SK-N-SH treated with all-trans-retinoic acid at 6 μM for 48 hours (cell line): Measurements from ENCODE around the gene IGFL1.

Experiments
- ATAC-seq: fragments of 200-7000 bp; cut with Tn5 transposase; 3 replicates; pipeline ENCODE4 v1.9.1; 2020; ENCODE audit warnings: mild to moderate bottlenecking, moderate library complexity
- ARNTL ChIP-seq: fragments of 450-650 bp; formaldehyde crosslinking; IDR thresholded peaks from 2 replicates; pipeline ENCODE4 v1.5.0; 2020; ENCODE audit warnings: low read depth, mild to moderate bottlenecking, moderate library complexity, borderline replicate concordance
- BACH2 ChIP-seq: fragments of 250-450 bp; sonication (Bioruptor Pico); IDR thresholded peaks from 2 replicates; pipeline ENCODE4 v1.9.0; 2021; ENCODE audit warnings: mild to moderate bottlenecking, borderline replicate concordance
- CSDC2 ChIP-seq: fragments of 250-450 bp; sonication (Bioruptor Pico); IDR thresholded peaks from 2 replicates; pipeline ENCODE4 v1.5.0; 2020; ENCODE audit warnings: mild to moderate bottlenecking, moderate library complexity
- ESRRG ChIP-seq: fragments of 250-450 bp; sonication (Bioruptor Pico); IDR thresholded peaks from 2 replicates; pipeline ENCODE4 v1.6.1; 2021; ENCODE audit warnings: mild to moderate bottlenecking
- GLIS3 ChIP-seq: fragments of 250-450 bp; sonication (Bioruptor Pico); IDR thresholded peaks from 2 replicates; pipeline ENCODE4 v1.5.0; 2020; ENCODE audit warnings: mild to moderate bottlenecking, moderate library complexity
- ISL1 ChIP-seq: fragments of 250-450 bp; sonication (Bioruptor Pico); IDR thresholded peaks from 2 replicates; pipeline ENCODE4 v2.1.2; 2022; ENCODE audit warnings: mild to moderate bottlenecking, moderate library complexity
- OSR1 ChIP-seq: fragments of 250-450 bp; sonication (Bioruptor Pico); IDR thresholded peaks from 2 replicates; pipeline ENCODE4 v1.8.0; 2022; ENCODE audit warnings: moderate library complexity, mild to moderate bottlenecking, inconsistent platforms
- PPARA ChIP-seq: fragments of 250-450 bp; sonication (Bioruptor Pico); IDR thresholded peaks from 2 replicates; pipeline ENCODE4 v1.5.0; 2020; ENCODE audit warnings: mild to moderate bottlenecking, borderline replicate concordance
- RARB ChIP-seq: fragments of 250-450 bp; sonication (Bioruptor Pico); IDR thresholded peaks from 2 replicates; pipeline ENCODE4 v1.8.0; 2021; ENCODE audit warnings: mild to moderate bottlenecking, moderate library complexity
- SNAI2 ChIP-seq: fragments of 250-450 bp; sonication (Bioruptor Pico); IDR thresholded peaks from 2 replicates; pipeline ENCODE4 v1.5.0; 2020; ENCODE audit warnings: mild to moderate bottlenecking, moderate library complexity
- TCF4 ChIP-seq: fragments of 250-450 bp; sonication (Bioruptor Pico); IDR thresholded peaks from 2 replicates; pipeline ENCODE4 v1.8.0; 2021; ENCODE audit warnings: mild to moderate bottlenecking, moderate library complexity, borderline replicate concordance
- TOX ChIP-seq: fragments of 250-450 bp; sonication (Bioruptor Pico); IDR thresholded peaks from 2 replicates; pipeline ENCODE4 v1.8.0; 2021; ENCODE audit warnings: mild to moderate bottlenecking, moderate library complexity, borderline replicate concordance
- TSHZ2 ChIP-seq: fragments of 250-450 bp; sonication (Bioruptor Pico); IDR thresholded peaks from 2 replicates; pipeline ENCODE4 v1.5.0; 2020; ENCODE audit warnings: mild to moderate bottlenecking, moderate library complexity
- ZC3H10 ChIP-seq: fragments of 250-450 bp; sonication (Bioruptor Pico); IDR thresholded peaks from 2 replicates; pipeline ENCODE4 v1.5.1; 2021; ENCODE audit warnings: mild to moderate bottlenecking, moderate library complexity
- ZFP3 ChIP-seq: fragments of 250-450 bp; sonication (Bioruptor Pico); IDR thresholded peaks from 2 replicates; pipeline ENCODE4 v1.5.0; 2020; ENCODE audit warnings: mild to moderate bottlenecking, moderate library complexity
- ZFP30 ChIP-seq: fragments of 450-650 bp; formaldehyde crosslinking; IDR thresholded peaks from 2 replicates; pipeline ENCODE4 v1.5.0; 2022; ENCODE audit warnings: mild to moderate bottlenecking, moderate library complexity
- ZNF565 ChIP-seq: fragments of 450-650 bp; formaldehyde crosslinking; conservative IDR thresholded peaks from 2 replicates; pipeline ENCODE4 v1.5.0; 2020; ENCODE audit warnings: low read depth, mild to moderate bottlenecking, moderate library complexity
- ZNF70 ChIP-seq: fragments of 450-650 bp; formaldehyde crosslinking; IDR thresholded peaks from 2 replicates; pipeline ENCODE4 v1.5.0; 2020; ENCODE audit warnings: mild to moderate bottlenecking, moderate library complexity
- ZNF8 ChIP-seq: fragments of 450-650 bp; formaldehyde crosslinking; IDR thresholded peaks from 2 replicates; pipeline ENCODE4 v1.5.0; 2020; ENCODE audit warnings: mild to moderate bottlenecking, moderate library complexity
- TF ChIP-seq, protein P1 (sequence below): fragments of 250-450 bp; sonication (Bioruptor Pico); IDR thresholded peaks from 2 replicates; pipeline ENCODE4 v1.5.1; 2021; ENCODE audit warnings: mild to moderate bottlenecking, moderate library complexity
- TF ChIP-seq, protein P2 (sequence below): fragments of 250-450 bp; sonication (Bioruptor Pico); IDR thresholded peaks from 2 replicates; pipeline ENCODE4 v1.5.1; 2020; ENCODE audit warnings: low read depth, mild to moderate bottlenecking, moderate library complexity

IGFL1 gene

DNA sequence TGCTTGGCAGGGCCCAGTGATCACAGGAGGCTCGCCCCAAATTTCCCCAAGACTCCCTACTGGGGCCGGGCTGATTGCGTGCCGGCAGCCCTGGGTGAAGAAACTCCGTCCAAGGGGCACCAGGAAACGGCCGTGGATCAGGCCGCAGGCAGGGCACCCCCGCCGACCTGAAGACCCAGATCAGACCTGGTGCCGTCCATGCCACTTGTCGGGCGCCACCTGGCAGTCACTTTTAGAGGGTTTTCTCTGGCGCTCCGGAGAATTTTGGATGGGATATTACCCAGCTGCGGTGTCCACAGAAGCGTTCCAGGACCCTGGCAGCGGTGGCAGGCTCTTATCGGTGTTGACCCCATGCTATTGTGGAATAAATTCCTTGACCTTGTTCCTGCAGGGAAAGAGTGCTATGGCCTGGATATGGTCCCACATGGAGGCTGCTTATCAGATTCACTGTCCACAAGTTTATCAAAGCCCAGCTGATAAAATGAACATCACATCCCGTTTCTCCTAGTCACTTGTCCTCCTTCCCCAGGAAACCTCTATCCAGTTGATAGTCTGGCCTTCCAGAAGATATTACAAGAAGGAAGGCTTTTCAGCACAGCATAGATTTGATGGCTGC lies 43.3 kb upstream of the IGFL1 start:
- no peak for ATAC-seq
- TF ChIP-seq ESRRG (CRISPR knock-in tag) (no peak), TSHZ2 (CRISPR knock-in tag) (no peak), ZNF565 (no peak), GLIS3 (no peak), SNAI2 (CRISPR knock-in tag) (no peak), RARB (CRISPR knock-in tag) (no peak), ZNF8 (CRISPR knock-in tag) (no peak), CSDC2 (CRISPR knock-in tag) (no peak), PPARA (CRISPR knock-in tag) (no peak), ZNF70 (CRISPR knock-in tag) (no peak), TOX (CRISPR knock-in tag) (no peak), ZFP3 (CRISPR knock-in tag) (no peak), ZFP30 (CRISPR knock-in tag) (no peak)
- TF ChIP-seq, protein P1, sequence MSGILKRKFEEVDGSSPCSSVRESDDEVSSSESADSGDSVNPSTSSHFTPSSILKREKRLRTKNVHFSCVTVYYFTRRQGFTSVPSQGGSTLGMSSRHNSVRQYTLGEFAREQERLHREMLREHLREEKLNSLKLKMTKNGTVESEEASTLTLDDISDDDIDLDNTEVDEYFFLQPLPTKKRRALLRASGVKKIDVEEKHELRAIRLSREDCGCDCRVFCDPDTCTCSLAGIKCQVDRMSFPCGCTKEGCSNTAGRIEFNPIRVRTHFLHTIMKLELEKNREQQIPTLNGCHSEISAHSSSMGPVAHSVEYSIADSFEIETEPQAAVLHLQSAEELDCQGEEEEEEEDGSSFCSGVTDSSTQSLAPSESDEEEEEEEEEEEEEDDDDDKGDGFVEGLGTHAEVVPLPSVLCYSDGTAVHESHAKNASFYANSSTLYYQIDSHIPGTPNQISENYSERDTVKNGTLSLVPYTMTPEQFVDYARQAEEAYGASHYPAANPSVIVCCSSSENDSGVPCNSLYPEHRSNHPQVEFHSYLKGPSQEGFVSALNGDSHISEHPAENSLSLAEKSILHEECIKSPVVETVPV (CRISPR knock-in tag), result no peak
- TF ChIP-seq, protein P2, sequence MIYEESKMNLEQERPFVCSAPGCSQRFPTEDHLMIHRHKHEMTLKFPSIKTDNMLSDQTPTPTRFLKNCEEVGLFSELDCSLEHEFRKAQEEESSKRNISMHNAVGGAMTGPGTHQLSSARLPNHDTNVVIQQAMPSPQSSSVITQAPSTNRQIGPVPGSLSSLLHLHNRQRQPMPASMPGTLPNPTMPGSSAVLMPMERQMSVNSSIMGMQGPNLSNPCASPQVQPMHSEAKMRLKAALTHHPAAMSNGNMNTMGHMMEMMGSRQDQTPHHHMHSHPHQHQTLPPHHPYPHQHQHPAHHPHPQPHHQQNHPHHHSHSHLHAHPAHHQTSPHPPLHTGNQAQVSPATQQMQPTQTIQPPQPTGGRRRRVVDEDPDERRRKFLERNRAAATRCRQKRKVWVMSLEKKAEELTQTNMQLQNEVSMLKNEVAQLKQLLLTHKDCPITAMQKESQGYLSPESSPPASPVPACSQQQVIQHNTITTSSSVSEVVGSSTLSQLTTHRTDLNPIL (CRISPR knock-in tag), result no peak

DNA sequence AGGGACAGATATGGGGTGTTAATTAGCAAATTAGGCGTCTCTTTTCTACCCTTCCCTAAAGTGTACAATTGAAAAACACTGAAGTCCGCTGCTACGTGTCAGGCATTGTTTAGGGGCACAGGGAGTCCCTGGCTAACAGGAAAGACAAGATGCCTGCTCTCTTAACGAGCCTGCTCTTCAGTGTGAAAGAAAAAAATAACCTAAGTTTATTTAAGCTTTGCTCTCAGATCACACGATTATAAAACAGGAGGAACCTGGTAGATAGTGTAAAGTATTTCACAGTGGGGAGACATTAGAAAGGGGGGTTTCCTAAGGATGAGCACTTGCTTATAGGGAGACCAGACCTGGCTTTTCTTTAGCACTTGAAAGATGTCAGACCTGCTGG lies 42.8 kb upstream of the IGFL1 start:
- ATAC-seq, result no peak
- no peak for TF ChIP-seq ISL1
- TF ChIP-seq ZC3H10, result no peak
- no peak for TF ChIP-seq GLIS3
- TF ChIP-seq RARB (CRISPR knock-in tag), result no peak
- TF ChIP-seq PPARA (CRISPR knock-in tag), result no peak
- TF ChIP-seq OSR1 (CRISPR knock-in tag), result no peak
- TF ChIP-seq, protein P2 (CRISPR knock-in tag), result no peak
- no peak for TF ChIP-seq TSHZ2 (CRISPR knock-in tag)
- TF ChIP-seq BACH2 (CRISPR knock-in tag), result no peak
- no peak for TF ChIP-seq ESRRG (CRISPR knock-in tag)
- no peak for TF ChIP-seq SNAI2 (CRISPR knock-in tag)
- no peak for TF ChIP-seq ZNF565
- no peak for TF ChIP-seq TCF4
- no peak for TF ChIP-seq ZFP30 (CRISPR knock-in tag)
- TF ChIP-seq TOX (CRISPR knock-in tag), result no peak
- no peak for TF ChIP-seq ARNTL (CRISPR knock-in tag)
- TF ChIP-seq, protein P1 (CRISPR knock-in tag), result no peak
